ENCODE results near the gene FAM193B.

The FAM193B gene

GRCh38 chr5:177510567-177511053 lies 43.8 kb downstream of the FAM193B start:
- no peak for TF ChIP-seq POLR2A (IDR thresholded peaks at IDR 0.05; ENCODE audit: low read length)
- no peak for TF ChIP-seq GATA1 (IDR thresholded peaks at IDR 0.05; ENCODE audit: low read depth, low read length)
- no peak for DNase-seq

GRCh38 chr5:177509991-177510566 lies 44.3 kb downstream of the FAM193B start:
- no peak for TF ChIP-seq POLR2A (IDR thresholded peaks at IDR 0.05; ENCODE audit: low read length)
- TF ChIP-seq GATA1 (IDR thresholded peaks at IDR 0.05; ENCODE audit: low read depth, low read length): no peak
- DNase-seq: peak; percentile 30 to 42

- TF ChIP-seq GATA1 (IDR thresholded peaks at IDR 0.05; ENCODE audit: low read depth, low read length) (no peak), POLR2A (IDR thresholded peaks at IDR 0.05; ENCODE audit: low read length) (no peak)
- peak; percentile 58 to 67 for DNase-seq
Measured at GRCh38 chr5:177509381-177509951, 44.9 kb downstream of the FAM193B start, which contains the start of gene DOK3. TSS of gene DOK3 (minus strand) at chr5:177509826. CDS start at chr5:177509540, 286 bp downstream.

GRCh38 chr5:177508837-177509236 lies 45.5 kb downstream of the FAM193B start:
- DNase-seq: peak; percentile 72 to 84
- TF ChIP-seq GATA1 (IDR thresholded peaks at IDR 0.05; ENCODE audit: low read depth, low read length): no peak
- peak; percentile 20 for TF ChIP-seq POLR2A (IDR thresholded peaks at IDR 0.05; ENCODE audit: low read length)

GRCh38 chr5:177508221-177508611 lies 46.1 kb downstream of the FAM193B start:
- TF ChIP-seq POLR2A (IDR thresholded peaks at IDR 0.05; ENCODE audit: low read length) (no peak), GATA1 (IDR thresholded peaks at IDR 0.05; ENCODE audit: low read depth, low read length) (no peak)
- DNase-seq: no peak

GRCh38 chr5:177507596-177508220 lies 46.7 kb downstream of the FAM193B start:
- TF ChIP-seq POLR2A (IDR thresholded peaks at IDR 0.05; ENCODE audit: low read length): no peak
- TF ChIP-seq GATA1 (IDR thresholded peaks at IDR 0.05; ENCODE audit: low read depth, low read length): no peak
- peak in 1 of 2 experiments; percentile 47 for DNase-seq

- TF ChIP-seq POLR2A (IDR thresholded peaks at IDR 0.05; ENCODE audit: low read length): no peak
- TF ChIP-seq GATA1 (IDR thresholded peaks at IDR 0.05; ENCODE audit: low read depth, low read length): no peak
Measured at GRCh38 chr5:177507165-177507564, 47.2 kb downstream of the FAM193B start.

GRCh38 chr5:177505075-177505474 lies 49.3 kb downstream of the FAM193B start:
- TF ChIP-seq POLR2A (IDR thresholded peaks at IDR 0.05; ENCODE audit: low read length): no peak
- TF ChIP-seq GATA1 (IDR thresholded peaks at IDR 0.05; ENCODE audit: low read depth, low read length): no peak
- no peak for DNase-seq

More at GRCh38 chr5:177507165-177507564, 47.2 kb downstream of the FAM193B start:
- peak; percentile 55 to 75 for DNase-seq

GRCh38 chr5:177504086-177505056 lies 50.0 kb downstream of the FAM193B start:
- TF ChIP-seq POLR2A (IDR thresholded peaks at IDR 0.05; ENCODE audit: low read length) (no peak), GATA1 (IDR thresholded peaks at IDR 0.05; ENCODE audit: low read depth, low read length) (no peak)
- no peak for DNase-seq

- TF ChIP-seq GATA1 (IDR thresholded peaks at IDR 0.05; ENCODE audit: low read depth, low read length): no peak
- no peak for TF ChIP-seq POLR2A (IDR thresholded peaks at IDR 0.05; ENCODE audit: low read length)
Measured at GRCh38 chr5:177503351-177504085, 50.8 kb downstream of the FAM193B start.

GRCh38 chr5:177502886-177503285 lies 51.5 kb downstream of the FAM193B start:
- TF ChIP-seq GATA1 (IDR thresholded peaks at IDR 0.05; ENCODE audit: low read depth, low read length) (no peak), POLR2A (IDR thresholded peaks at IDR 0.05; ENCODE audit: low read length) (no peak)
- DNase-seq: no peak

More at GRCh38 chr5:177503351-177504085, 50.8 kb downstream of the FAM193B start:
- no peak for DNase-seq

- no peak for DNase-seq
Measured at GRCh38 chr5:177501874-177502678, 52.3 kb downstream of the FAM193B start.

More at GRCh38 chr5:177501874-177502678, 52.3 kb downstream of the FAM193B start:
- TF ChIP-seq POLR2A (IDR thresholded peaks at IDR 0.05; ENCODE audit: low read length) (no peak), GATA1 (IDR thresholded peaks at IDR 0.05; ENCODE audit: low read depth, low read length) (no peak)

Measured in erythroblast (primary cell).